Adrenal gland (tissue), 12 donors: ENCODE measurements around the gene SLC16A10. TPM values are rescaled to one million over a fixed set of nuclear protein-coding genes. Genes with fewer than 3 reads are reported as not detected.
"Not testable (repeated sequence)": the region's sequence is repeated elsewhere in the genome, so short reads cannot be mapped to it uniquely, and the experiment has no call there.

Source experiments
- DNase-seq, 7 donors: peaks; one replicate each; pipeline ENCODE4 v3.0.0-alpha.2; 2019 to 2020
- H3K27ac ChIP-seq, 5 donors: fragments of 200-600 bp; sonication (generic) in 4 of 5; 1 replicate in 3 of 5; 2 replicates in 2 of 5; pipeline versions ENCODE4 v1.5.1 to v1.8.0; 2016 to 2020; ENCODE audit warnings: mild to moderate bottlenecking in 1 of 5
- H3K27me3 ChIP-seq: fragments of 200-600 bp; 2 replicates; pipeline ENCODE4 v1.8.0; 2021
- H3K36me3 ChIP-seq, 2 donors: fragments of 200-600 bp; replicated peaks in 1 of 2; 1 replicate in 1 of 2; 2 replicates in 1 of 2; pipeline versions ENCODE4 v1.5.1 to v1.8.0; 2018 to 2022
- H3K4me1 ChIP-seq, 2 donors: fragments of 200-600 bp; replicated peaks in 1 of 2; 1 replicate in 1 of 2; 2 replicates in 1 of 2; pipeline versions ENCODE4 v1.5.1 to v1.8.0; 2018 to 2021
- H3K4me3 ChIP-seq, 4 donors: fragments of 200-600 bp; sonication (generic) in 3 of 4; one replicate each; pipeline ENCODE4 v1.5.1; 2016 to 2018
- H3K9me3 ChIP-seq, 3 donors: fragments of 200-600 bp; sonication (generic) in 1 of 3; replicated peaks in 1 of 3; 1 replicate in 2 of 3; 2 replicates in 1 of 3; pipeline versions ENCODE4 v1.5.1 to v1.8.0; 2016 to 2021
- POLR2A ChIP-seq, 2 donors: fragments of 450-650 bp; IDR thresholded peaks; one replicate each; pipeline ENCODE4 v1.6.1; 2017; ENCODE audit warnings: antibody characterized with exemption in 2 of 2, mild to moderate bottlenecking in 2 of 2, moderate library complexity in 1 of 2
- WGBS, 4 donors: extraction: QIAGEN DNeasy Blood & Tissue Kit in 2 of 4; methylation state at CpG; one replicate each; pipeline versions ENCODE4 v1.1.5 to v1.1.7; 2013 to 2017; 5-methylcytosine and 5-hydroxymethylcytosine counted together
- intact Hi-C, 2 donors: fragments of 100-400 bp; cut with DNase I; formaldehyde crosslinking; loops; one replicate each; pipeline versions ENCODE4 v1.14.1 to v1.15.0; 2022 to 2023
- polyA plus RNA-seq, 3 donors: library from polyadenylated mRNA; stranded (reverse); fragments of 200-250 nt in 2 of 3; fragments of 350-450 nt in 1 of 3; fragmentation: Illumina TruSeq in 1 of 3; extraction: RNeasy Lipid Tissue Mini Kit (QIAGEN cat#74804) in 1 of 3; gene quantifications; one replicate each; pipeline ENCODE4 v1.2.3, GENCODE V29; 2013 to 2014
- total RNA-seq, 9 donors: library from RNA; depleted of rRNA in 4 of 9; stranded (reverse); fragments of >200 nt in 4 of 9; fragments of 120-200 nt in 1 of 9; fragmentation: NEBNext Ultra II Directional in 1 of 9; extraction: Animal tissue kit (Norgen Biotek cat#: 25700) in 1 of 9; gene quantifications; one replicate each; pipeline versions ENCODE4 v1.1.0 to v1.2.4, GENCODE V29; 2013 to 2023
- TF ChIP-seq, protein P1 (sequence below), 6 experiments: fragments of 450-650 bp in 4 of 6; fragments of 200-600 bp in 2 of 6; sonication (generic) in 1 of 6; IDR thresholded peaks; 1 replicate in 5 of 6; 2 replicates in 1 of 6; pipeline versions ENCODE4 v1.5.1 to v1.8.0; 2016 to 2021; ENCODE audit warnings: antibody characterized with exemption in 6 of 6, mild to moderate bottlenecking in 2 of 6, moderate library complexity in 1 of 6
- donor health status: healthy with polysubstance abuse.
- donor health status: Bipolar disorder and iron deficiency.
- donor health status: DM: yes; HTN: yes; CAD: no.
- donor health status: DM: no; HTN: no; CAD: no.
- donor health status: DM: no; HTN: no; CAD: no.
- donor health status: DM: yes; HTN: yes; CAD: no.

SLC16A10 gene
- total and polyA plus RNA-seq, 12 donors = 4.6 to 97.0 (median 24.9) TPM

DNA sequence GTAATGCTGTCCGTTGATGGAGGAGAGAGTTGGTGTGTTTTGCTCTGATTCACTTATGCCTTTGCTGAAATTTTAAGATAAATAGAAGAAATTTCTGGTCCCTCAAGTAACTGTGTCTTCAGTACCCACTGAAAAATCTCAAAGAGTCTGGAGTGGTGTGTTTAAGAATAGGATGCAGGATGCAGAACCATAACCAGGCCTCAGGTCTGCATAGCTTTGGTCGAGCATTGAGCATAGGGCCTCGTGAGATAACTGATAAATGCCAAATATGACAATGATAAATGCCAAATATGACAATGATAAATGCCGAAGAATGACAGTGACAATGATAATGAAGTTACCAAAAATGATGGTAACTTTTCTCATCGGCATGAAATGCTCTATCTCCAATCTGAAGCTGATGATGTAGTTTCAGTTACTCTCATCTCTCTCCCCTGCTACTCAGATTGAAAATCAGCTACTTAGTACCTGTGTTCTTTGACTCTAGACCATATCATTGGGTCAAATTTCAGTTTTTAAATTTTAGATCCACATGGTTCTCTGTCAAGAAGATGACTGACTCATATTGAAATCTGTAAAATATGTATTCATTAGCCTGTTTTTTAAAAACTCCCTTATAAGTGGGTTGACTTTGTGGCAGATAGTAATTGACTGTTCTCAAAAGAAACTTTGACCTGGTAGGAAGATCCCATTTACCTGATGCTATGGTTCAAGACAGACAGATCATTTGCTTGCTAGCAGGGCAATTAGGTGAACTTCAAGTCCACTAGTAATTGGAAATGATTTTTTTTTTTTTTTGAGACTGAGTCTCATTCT lies 96.6 kb downstream of the SLC16A10 start:
- H3K4me1 ChIP-seq = no peaks in the 10 kb centered on the region
- H3K9me3 ChIP-seq = no peaks in the 10 kb centered on the region
- H3K27ac ChIP-seq = no peak overlapping the region
- DNase-seq = no peak
- no peak for TF ChIP-seq POLR2A (IDR thresholded peaks at IDR 0.05)
- TF ChIP-seq, protein P1, sequence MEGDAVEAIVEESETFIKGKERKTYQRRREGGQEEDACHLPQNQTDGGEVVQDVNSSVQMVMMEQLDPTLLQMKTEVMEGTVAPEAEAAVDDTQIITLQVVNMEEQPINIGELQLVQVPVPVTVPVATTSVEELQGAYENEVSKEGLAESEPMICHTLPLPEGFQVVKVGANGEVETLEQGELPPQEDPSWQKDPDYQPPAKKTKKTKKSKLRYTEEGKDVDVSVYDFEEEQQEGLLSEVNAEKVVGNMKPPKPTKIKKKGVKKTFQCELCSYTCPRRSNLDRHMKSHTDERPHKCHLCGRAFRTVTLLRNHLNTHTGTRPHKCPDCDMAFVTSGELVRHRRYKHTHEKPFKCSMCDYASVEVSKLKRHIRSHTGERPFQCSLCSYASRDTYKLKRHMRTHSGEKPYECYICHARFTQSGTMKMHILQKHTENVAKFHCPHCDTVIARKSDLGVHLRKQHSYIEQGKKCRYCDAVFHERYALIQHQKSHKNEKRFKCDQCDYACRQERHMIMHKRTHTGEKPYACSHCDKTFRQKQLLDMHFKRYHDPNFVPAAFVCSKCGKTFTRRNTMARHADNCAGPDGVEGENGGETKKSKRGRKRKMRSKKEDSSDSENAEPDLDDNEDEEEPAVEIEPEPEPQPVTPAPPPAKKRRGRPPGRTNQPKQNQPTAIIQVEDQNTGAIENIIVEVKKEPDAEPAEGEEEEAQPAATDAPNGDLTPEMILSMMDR (IDR thresholded peaks at IDR 0.05) = no peak
- no peaks in the 10 kb centered on the region for H3K36me3 ChIP-seq
- H3K4me3 ChIP-seq = no peak overlapping the region
- intact Hi-C loops = no loop called here
- H3K27me3 ChIP-seq = no peaks in the 10 kb centered on the region
- WGBS, 4 donors = 69 to 83% (median 73%) methylated on average over 5 of the region's 5 CpGs

DNA sequence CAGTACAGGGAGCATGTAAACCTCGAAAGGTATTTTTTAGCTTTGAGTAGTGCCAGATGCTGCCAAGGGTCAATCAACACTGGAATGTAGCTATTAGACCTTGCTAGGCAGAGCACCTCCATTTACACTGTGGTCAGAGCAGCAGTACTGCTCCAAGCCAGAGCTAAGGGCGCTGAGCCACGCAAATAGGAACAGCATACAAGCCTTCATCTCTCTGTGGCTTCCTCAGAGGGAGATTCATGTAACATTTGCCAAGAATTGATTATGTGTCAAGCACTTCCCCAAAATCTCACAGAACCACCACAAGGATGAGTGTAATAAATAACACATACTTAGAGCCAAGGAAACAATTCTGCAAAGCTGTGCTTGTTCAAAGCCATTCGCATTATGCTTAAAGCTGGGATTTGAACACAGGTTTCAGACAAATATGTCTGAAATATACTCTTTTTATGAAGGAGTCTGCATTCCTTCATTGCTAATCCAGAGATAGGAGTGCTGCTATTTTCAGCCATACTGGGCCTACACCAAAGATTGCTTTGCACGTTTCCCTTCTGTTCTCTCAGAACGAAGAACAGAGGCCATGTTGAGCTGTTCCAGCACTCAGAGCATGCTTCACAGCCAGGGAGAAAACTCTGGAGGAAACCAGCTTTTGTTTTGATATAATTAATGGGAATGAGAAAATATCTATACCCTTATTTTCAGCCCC lies 97.7 kb downstream of the SLC16A10 start:
- no peaks in the 10 kb centered on the region for H3K4me1 ChIP-seq
- TF ChIP-seq, protein P1 (IDR thresholded peaks at IDR 0.05) = no peak
- no peak for TF ChIP-seq POLR2A (IDR thresholded peaks at IDR 0.05)
- H3K27me3 ChIP-seq = no peaks in the 10 kb centered on the region
- no peaks in the 10 kb centered on the region for H3K9me3 ChIP-seq
- H3K36me3 ChIP-seq = no peaks in the 10 kb centered on the region
- no peak overlapping the region for H3K4me3 ChIP-seq
- no peak overlapping the region for H3K27ac ChIP-seq
- DNase-seq = no peak
- intact Hi-C loops = no loop called here
- WGBS, 4 donors = 84 to 91% (median 86%) methylated on average over 6 of the region's 6 CpGs

DNA sequence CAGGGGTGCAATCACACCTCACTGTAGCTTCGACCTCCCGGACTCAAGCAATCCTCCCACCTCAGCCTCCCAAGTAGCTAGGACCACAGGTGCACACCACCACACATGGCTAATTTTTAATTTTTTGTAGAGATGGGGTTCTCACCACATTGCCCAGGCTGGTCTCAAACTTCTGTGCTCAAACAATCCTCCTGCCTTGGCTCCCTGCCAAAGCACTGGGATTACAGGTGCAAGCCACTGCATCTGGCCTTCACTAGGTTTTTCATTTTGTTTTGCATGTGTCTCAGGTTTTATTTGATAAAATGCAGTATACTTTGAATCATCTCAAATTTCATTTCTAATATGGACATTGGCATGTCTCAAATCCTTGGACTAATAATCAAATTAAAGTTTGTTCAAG lies 98.7 kb downstream of the SLC16A10 start:
- Histone ChIP-seq H3K27me3 (no peaks in the 10 kb centered on the region), H3K4me1 (no peaks in the 10 kb centered on the region), H3K27ac (no peak overlapping the region), H3K36me3 (no peaks in the 10 kb centered on the region), H3K9me3 (no peaks in the 10 kb centered on the region), H3K4me3 (no peak overlapping the region)
- 92 to 98% (median 97%) methylated on average over 2 of the region's 2 CpGs for WGBS, 4 donors
- intact Hi-C loops = no loop called here
- no peak for TF ChIP-seq POLR2A (IDR thresholded peaks at IDR 0.05)
- TF ChIP-seq, protein P1 (IDR thresholded peaks at IDR 0.05) = no peak
- DNase-seq = no peak

DNA sequence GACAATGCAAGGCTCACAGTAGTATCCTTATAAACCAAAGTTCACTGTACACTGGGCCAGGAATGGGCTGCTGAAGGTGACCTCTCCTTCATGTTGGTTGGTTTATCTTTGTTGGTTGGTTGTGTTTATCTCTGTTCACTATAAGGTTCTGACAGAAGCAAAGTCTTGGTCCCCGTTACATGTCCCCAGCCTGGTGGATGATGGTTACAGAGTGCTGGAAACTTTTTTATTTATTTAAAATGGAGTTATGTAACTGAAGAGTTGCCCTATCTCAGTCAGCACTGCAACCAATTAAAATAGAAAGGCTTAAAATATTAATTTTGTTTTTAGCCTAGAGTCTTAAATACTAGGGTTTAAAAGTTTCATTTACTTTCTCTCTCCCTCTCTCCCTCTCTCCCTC lies 100.6 kb downstream of the SLC16A10 start:
- DNase-seq = no peak
- Histone ChIP-seq H3K36me3 (no peaks in the 10 kb centered on the region), H3K27ac (no peak overlapping the region), H3K4me3 (no peak overlapping the region), H3K27me3 (no peaks in the 10 kb centered on the region), H3K9me3 (no peaks in the 10 kb centered on the region), H3K4me1 (no peaks in the 10 kb centered on the region)
- TF ChIP-seq, protein P1 (IDR thresholded peaks at IDR 0.05) = no peak
- TF ChIP-seq POLR2A (IDR thresholded peaks at IDR 0.05) = no peak
- WGBS, 4 donors = 87 to 100% (median 91%) methylated on average over 1 of the region's 1 CpG
- intact Hi-C loops = no loop called here

DNA sequence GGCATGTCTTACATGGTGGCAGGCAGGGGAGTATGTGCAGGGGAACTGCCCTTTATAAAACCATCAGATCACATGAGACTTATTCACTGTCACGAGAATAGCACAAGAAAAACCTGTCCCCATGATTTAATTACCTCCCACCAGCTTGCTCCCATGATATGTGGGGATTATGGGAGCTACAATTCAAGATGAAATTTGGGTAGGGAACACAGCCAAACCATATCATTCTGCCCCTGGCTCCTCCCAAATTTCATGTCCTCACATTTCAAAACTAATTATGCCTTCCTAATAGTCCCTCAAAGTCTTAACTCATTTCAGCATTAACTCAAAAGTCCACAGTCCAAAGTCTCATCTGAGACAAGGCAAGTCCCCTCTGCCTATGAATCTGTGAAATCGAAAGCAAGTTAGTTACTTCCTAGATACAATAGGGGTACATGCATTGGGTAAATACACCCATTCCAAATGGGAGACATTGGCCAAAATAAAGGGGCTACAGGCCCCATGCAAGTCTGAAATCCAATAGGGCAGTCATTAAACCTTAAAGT lies 102.4 kb downstream of the SLC16A10 start:
- H3K4me1 ChIP-seq, H3K27ac ChIP-seq, H3K9me3 ChIP-seq, DNase-seq, H3K4me3 ChIP-seq, intact Hi-C loops, H3K36me3 ChIP-seq, H3K27me3 ChIP-seq: not testable (repeated sequence)
- WGBS, 4 donors = 74 to 92% (median 88%) methylated on average over 2 of the region's 2 CpGs
